Suprapubic skin (tissue), 4 donors: ENCODE results near the gene HSP90AB1. TPM values are rescaled to one million over a fixed set of nuclear protein-coding genes. Genes with fewer than 3 reads are reported as not detected.

Experiments
- DNase-seq, 2 donors: peaks; one replicate each; pipeline ENCODE4 v3.0.0-alpha.2; 2019; ENCODE audit warnings: low spot score in 2 of 2
- H3K27ac ChIP-seq: fragments of 200-600 bp; sonication (generic); one replicate; pipeline ENCODE4 v1.5.1; 2019
- H3K27me3 ChIP-seq: fragments of 200-600 bp; sonication (generic); one replicate; pipeline ENCODE4 v1.5.1; 2019
- H3K36me3 ChIP-seq: fragments of 200-600 bp; sonication (generic); one replicate; pipeline ENCODE4 v1.5.1; 2019
- H3K4me1 ChIP-seq: fragments of 200-600 bp; sonication (generic); one replicate; pipeline ENCODE4 v1.5.1; 2019
- H3K4me3 ChIP-seq: fragments of 200-600 bp; sonication (generic); one replicate; pipeline ENCODE4 v1.5.1; 2019; ENCODE audit warnings: mild to moderate bottlenecking
- H3K9me3 ChIP-seq: fragments of 200-600 bp; sonication (generic); one replicate; pipeline ENCODE4 v1.5.1; 2019
- CTCF ChIP-seq, 2 donors: fragments of 200-600 bp in 1 of 2; fragments of 450-650 bp in 1 of 2; sonication (generic) in 1 of 2; IDR thresholded peaks; one replicate each; pipeline ENCODE4 v1.5.1; 2016 to 2019; ENCODE audit warnings: antibody characterized with exemption in 2 of 2, mild to moderate bottlenecking in 1 of 2, moderate library complexity in 1 of 2
- EP300 ChIP-seq: sonication (generic); formaldehyde crosslinking; IDR thresholded peaks from one replicate; pipeline ENCODE4 v1.6.1; 2017; ENCODE audit warnings: antibody characterized with exemption
- POLR2A ChIP-seq, 2 donors: fragments of 450-650 bp; IDR thresholded peaks; one replicate each; pipeline ENCODE4 v1.6.1; 2017; ENCODE audit warnings: antibody characterized with exemption in 2 of 2, mild to moderate bottlenecking in 2 of 2, moderate library complexity in 2 of 2
- POLR2AphosphoS5 ChIP-seq, 3 donors: sonication (generic); formaldehyde crosslinking; IDR thresholded peaks; one replicate each; pipeline ENCODE4 v1.6.1; 2017; ENCODE audit warnings: antibody characterized with exemption in 3 of 3
- WGBS: methylation state at CpG from one replicate; pipeline ENCODE4 v1.1.5; 2018; 5-methylcytosine and 5-hydroxymethylcytosine counted together
- total RNA-seq, 4 donors: library from RNA; depleted of rRNA; stranded (reverse); fragments of >200 nt; gene quantifications; one replicate each; pipeline ENCODE4 v1.1.0, GENCODE V29; 2016

The HSP90AB1 gene
- total RNA-seq, 4 donors from 2014 or later: 450 to 830 (median 678) TPM

GRCh38 chr6:44284121-44284520 lies 37.2 kb downstream of the HSP90AB1 start:
- H3K27me3 ChIP-seq: peaks cover 10% of the 10 kb centered on the region
- TF ChIP-seq POLR2A (IDR thresholded peaks at IDR 0.05): no peak
- no peak for TF ChIP-seq EP300
- no peak for TF ChIP-seq POLR2AphosphoS5 (IDR thresholded peaks at IDR 0.05)
- TF ChIP-seq CTCF (IDR thresholded peaks at IDR 0.05): no peak

DNA sequence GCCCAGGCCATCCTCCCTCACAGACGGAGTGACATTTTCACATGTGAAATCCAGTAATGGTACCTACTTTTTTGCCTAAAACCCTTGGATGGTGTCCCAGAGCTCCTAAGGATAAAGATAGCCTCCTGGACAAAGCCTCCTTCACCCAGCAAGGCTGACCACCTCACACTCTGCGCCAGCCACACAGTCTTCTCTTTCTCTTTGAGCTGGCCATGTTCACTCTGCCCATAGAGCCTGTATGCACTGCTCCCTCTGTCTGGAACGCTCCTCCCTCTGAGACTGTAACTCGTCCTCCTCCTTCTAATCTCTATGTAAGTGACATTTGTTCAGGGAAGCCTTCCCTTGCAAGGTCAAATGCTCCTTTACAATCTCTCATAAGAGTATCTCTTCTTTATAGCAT lies 38.0 kb downstream of the HSP90AB1 start:
- 55% methylated on average over 4 of the region's 4 CpGs for WGBS
- no peak for DNase-seq
- Histone ChIP-seq H3K4me1 (peaks cover 3% of the 10 kb centered on the region), H3K4me3 (no peak overlapping the region), H3K27me3 (peaks cover 18% of the 10 kb centered on the region), H3K9me3 (no peaks in the 10 kb centered on the region), H3K27ac (no peak overlapping the region), H3K36me3 (no peaks in the 10 kb centered on the region)
- no peak for TF ChIP-seq EP300
- no peak for TF ChIP-seq POLR2AphosphoS5 (IDR thresholded peaks at IDR 0.05)
- TF ChIP-seq CTCF (IDR thresholded peaks at IDR 0.05): no peak
- TF ChIP-seq POLR2A (IDR thresholded peaks at IDR 0.05): no peak

More at GRCh38 chr6:44284121-44284520, 37.2 kb downstream of the HSP90AB1 start:
- H3K27ac ChIP-seq: no peak overlapping the region
- DNase-seq: no peak
- H3K36me3 ChIP-seq: no peaks in the 10 kb centered on the region
- H3K9me3 ChIP-seq: no peaks in the 10 kb centered on the region
- 58% methylated on average over 2 of the region's 2 CpGs for WGBS
- no peaks in the 10 kb centered on the region for H3K4me1 ChIP-seq
- H3K4me3 ChIP-seq: no peak overlapping the region

- TF ChIP-seq POLR2AphosphoS5 (IDR thresholded peaks at IDR 0.05) (no peak), EP300 (no peak), CTCF (IDR thresholded peaks at IDR 0.05) (no peak), POLR2A (IDR thresholded peaks at IDR 0.05) (no peak)
- H3K4me3 ChIP-seq: no peak overlapping the region
- H3K27me3 ChIP-seq: peaks cover 26% of the 10 kb centered on the region
- no peaks in the 10 kb centered on the region for H3K36me3 ChIP-seq
- no peaks in the 10 kb centered on the region for H3K9me3 ChIP-seq
- H3K27ac ChIP-seq: no peak overlapping the region
- 78% methylated on average over 24 of the region's 25 CpGs for WGBS
- DNase-seq: no peak
- peaks cover 3% of the 10 kb centered on the region for H3K4me1 ChIP-seq
Measured at GRCh38 chr6:44285552-44286284, 38.8 kb downstream of the HSP90AB1 start.

DNA sequence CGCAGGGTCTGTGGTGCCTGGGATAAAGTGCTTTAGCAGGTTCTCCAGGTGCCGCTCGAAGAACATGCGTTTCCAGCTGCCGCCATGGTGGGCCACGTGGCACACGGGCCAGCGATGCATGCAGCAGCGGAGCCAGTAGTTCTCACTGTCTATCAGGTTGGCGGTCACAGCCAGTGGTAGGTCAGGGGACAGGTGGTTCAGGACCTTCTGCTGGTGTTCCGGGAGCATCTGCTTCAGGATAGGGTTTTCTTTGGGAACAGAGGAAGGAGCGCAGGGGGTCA lies 39.3 kb downstream of the HSP90AB1 start:
- H3K36me3 ChIP-seq: no peaks in the 10 kb centered on the region
- WGBS: 89% methylated on average over 12 of the region's 12 CpGs
- H3K27me3 ChIP-seq: peaks cover 31% of the 10 kb centered on the region
- no peak for DNase-seq
- no peak overlapping the region for H3K27ac ChIP-seq
- no peak for TF ChIP-seq POLR2AphosphoS5 (IDR thresholded peaks at IDR 0.05)
- H3K4me1 ChIP-seq: peaks cover 3% of the 10 kb centered on the region
- H3K9me3 ChIP-seq: no peaks in the 10 kb centered on the region
- no peak overlapping the region for H3K4me3 ChIP-seq

DNA sequence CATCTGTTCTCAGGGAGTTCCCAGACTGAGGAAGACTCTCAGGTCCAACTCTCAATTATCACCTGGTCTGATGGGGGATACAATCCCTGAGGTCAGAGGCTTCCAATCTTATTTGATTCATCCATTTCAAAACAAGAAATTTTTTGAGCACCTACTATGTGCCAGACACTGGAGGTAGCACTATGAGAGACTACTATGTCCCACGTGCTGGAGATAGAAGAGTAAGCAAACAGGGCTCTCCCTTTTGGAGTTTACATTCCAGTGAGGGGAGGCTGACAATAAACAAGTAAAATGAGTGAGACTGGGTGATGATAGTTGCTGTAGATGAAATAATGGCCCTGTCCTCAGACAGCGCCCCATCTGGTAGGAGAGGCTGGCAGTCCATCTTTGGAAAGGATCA lies 39.8 kb downstream of the HSP90AB1 start:
- 42% methylated on average over 2 of the region's 2 CpGs for WGBS
- TF ChIP-seq POLR2A (IDR thresholded peaks at IDR 0.05): no peak
- TF ChIP-seq CTCF (IDR thresholded peaks at IDR 0.05): no peak
- TF ChIP-seq POLR2AphosphoS5 (IDR thresholded peaks at IDR 0.05): no peak
- no peak for TF ChIP-seq EP300
- Histone ChIP-seq H3K27me3 (peaks cover 37% of the 10 kb centered on the region), H3K9me3 (no peaks in the 10 kb centered on the region), H3K4me1 (peaks cover 3% of the 10 kb centered on the region), H3K27ac (no peak overlapping the region), H3K36me3 (no peaks in the 10 kb centered on the region), H3K4me3 (no peak overlapping the region)
- DNase-seq: no peak
